H9 (cell line): ENCODE measurements around the gene DACT2. TPM values are rescaled to one million over a fixed set of nuclear protein-coding genes. Genes with fewer than 3 reads are reported as not detected.

Source experiments
- DNase-seq: peaks from one replicate; pipeline ENCODE4 v3.0.0-alpha.2; 2017
- H2AFZ ChIP-seq: one replicate; pipeline ENCODE4 v1.6.1; 2013; ENCODE audit warnings: mild to moderate bottlenecking, low read length, control low read depth, moderate library complexity
- H2AK5ac ChIP-seq: 2 replicates; pipeline ENCODE4 v1.6.1; 2013; ENCODE audit warnings: low read length, control low read depth, mixed read lengths; ENCODE audit not compliant: insufficient read length
- H2BK120ac ChIP-seq: one replicate; pipeline ENCODE4 v1.6.1; 2013; ENCODE audit warnings: low read depth, mild to moderate bottlenecking, low read length, control low read depth, inconsistent platforms; ENCODE audit not compliant: poor library complexity, severe bottlenecking
- H2BK12ac ChIP-seq: 2 replicates; pipeline ENCODE4 v1.6.1; 2013; ENCODE audit warnings: low read length, control low read depth, mixed read lengths, low read depth; ENCODE audit not compliant: insufficient read length
- H2BK15ac ChIP-seq: 2 replicates; pipeline ENCODE4 v1.6.1; 2013; ENCODE audit warnings: low read depth, low read length, control low read depth
- H2BK20ac ChIP-seq: one replicate; pipeline ENCODE4 v1.6.1; 2013; ENCODE audit warnings: low read depth, mild to moderate bottlenecking, low read length, control low read depth, inconsistent platforms; ENCODE audit not compliant: poor library complexity, severe bottlenecking
- H2BK5ac ChIP-seq: 2 replicates; pipeline ENCODE4 v1.6.1; 2013; ENCODE audit warnings: low read length, control low read depth, mixed read lengths; ENCODE audit not compliant: insufficient read length
- H3K14ac ChIP-seq: 2 replicates; pipeline ENCODE4 v1.6.1; 2013; ENCODE audit warnings: low read length, control low read depth; ENCODE audit not compliant: insufficient read depth
- H3K18ac ChIP-seq: 2 replicates; pipeline ENCODE4 v1.6.1; 2013; ENCODE audit warnings: low read depth, mild to moderate bottlenecking, mixed read lengths, low read length, control low read depth; ENCODE audit not compliant: insufficient read length
- H3K23ac ChIP-seq: 2 replicates; pipeline ENCODE4 v1.6.1; 2013; ENCODE audit warnings: low read length, control low read depth, mixed read lengths, low read depth; ENCODE audit not compliant: insufficient read length
- H3K23me2 ChIP-seq: 2 replicates; pipeline ENCODE4 v1.6.1; 2013; ENCODE audit warnings: low read depth, mild to moderate bottlenecking, mixed read lengths, low read length, control low read depth; ENCODE audit not compliant: insufficient read length, poor library complexity, severe bottlenecking
- H3K27ac ChIP-seq: 2 replicates; pipeline ENCODE4 v1.5.1; 2013; ENCODE audit warnings: low read length, control low read depth, mixed read lengths, low read depth; ENCODE audit not compliant: insufficient read length
- H3K27me3 ChIP-seq: 2 replicates; pipeline ENCODE4 v1.6.1; 2013; ENCODE audit warnings: low read length, control low read depth, inconsistent platforms; ENCODE audit not compliant: insufficient read depth
- H3K4ac ChIP-seq: 2 replicates; pipeline ENCODE4 v1.6.1; 2013; ENCODE audit warnings: low read depth, mild to moderate bottlenecking, control low read depth, inconsistent platforms, low read length, moderate library complexity
- H3K4me1 ChIP-seq: 2 replicates; pipeline ENCODE4 v1.6.1; 2013; ENCODE audit warnings: low read length, control low read depth, inconsistent platforms; ENCODE audit not compliant: insufficient read depth
- H3K4me2 ChIP-seq: 2 replicates; pipeline ENCODE4 v1.6.1; 2013; ENCODE audit warnings: low read length, control low read depth, mixed read lengths; ENCODE audit not compliant: insufficient read length, insufficient read depth
- H3K56ac ChIP-seq: 2 replicates; pipeline ENCODE4 v1.6.1; 2013; ENCODE audit warnings: low read depth, mild to moderate bottlenecking, mixed read lengths, low read length, control low read depth; ENCODE audit not compliant: insufficient read length
- H3K79me1 ChIP-seq: 2 replicates; pipeline ENCODE4 v1.6.1; 2013; ENCODE audit warnings: low read depth, mild to moderate bottlenecking, moderate library complexity, low read length, control low read depth, inconsistent platforms; ENCODE audit not compliant: insufficient read depth, poor library complexity, severe bottlenecking
- H3K79me2 ChIP-seq: 2 replicates; pipeline ENCODE4 v1.6.1; 2013; ENCODE audit warnings: low read length, control low read depth, inconsistent platforms; ENCODE audit not compliant: insufficient read depth
- H3K9ac ChIP-seq: 2 replicates; pipeline ENCODE4 v1.6.1; 2013; ENCODE audit warnings: low read length, control low read depth, mixed read lengths; ENCODE audit not compliant: insufficient read length; ENCODE audit errors: extremely low read depth
- H3K9me3 ChIP-seq: one replicate; pipeline ENCODE4 v1.6.1; 2013; ENCODE audit warnings: low read depth, low read length, inconsistent platforms; ENCODE audit not compliant: control insufficient read depth
- H3T11ph ChIP-seq: one replicate; pipeline ENCODE4 v1.6.1; 2013; ENCODE audit warnings: mild to moderate bottlenecking, low read length, control low read depth, inconsistent platforms
- H4K20me1 ChIP-seq: one replicate; pipeline ENCODE4 v1.6.1; 2013; ENCODE audit not compliant: control insufficient read depth, insufficient read length, insufficient read depth
- H4K5ac ChIP-seq: 2 replicates; pipeline ENCODE4 v1.6.1; 2013; ENCODE audit warnings: low read depth, mild to moderate bottlenecking, mixed read lengths, low read length, control low read depth; ENCODE audit not compliant: insufficient read length
- H4K8ac ChIP-seq: replicated peaks from 2 replicates; pipeline ENCODE4 v1.6.1; 2013; ENCODE audit warnings: low read length, control low read depth, mixed read lengths, low read depth; ENCODE audit not compliant: insufficient read length
- H4K91ac ChIP-seq: 2 replicates; pipeline ENCODE4 v1.6.1; 2013; ENCODE audit warnings: low read depth, mild to moderate bottlenecking, moderate library complexity, mixed read lengths, low read length, control low read depth; ENCODE audit not compliant: insufficient read length
- H3K27ac Mint-ChIP-seq, 3 experiments: 2 replicates in 2 of 3; 3 replicates in 1 of 3; pipeline ENCODE4 v1.8.0; 2020 to 2021; ENCODE audit warnings: mixed read lengths in 3 of 3, mild to moderate bottlenecking in 1 of 3, moderate library complexity in 1 of 3
- H3K27me3 Mint-ChIP-seq: 2 replicates; pipeline ENCODE4 v1.8.0; 2021; ENCODE audit warnings: low read depth, mild to moderate bottlenecking, moderate library complexity, mixed read lengths
- H3K36me3 Mint-ChIP-seq, 3 experiments: 2 replicates in 2 of 3; 3 replicates in 1 of 3; pipeline ENCODE4 v1.8.0; 2020 to 2021; ENCODE audit warnings: low read depth in 3 of 3, mixed read lengths in 3 of 3; ENCODE audit not compliant: insufficient read depth in 1 of 3
- H3K4me1 Mint-ChIP-seq, 2 experiments: 2 replicates each; pipeline ENCODE4 v1.8.0; 2020; ENCODE audit warnings: mixed read lengths in 2 of 2
- H3K4me3 Mint-ChIP-seq, 2 experiments: 2 replicates in 1 of 2; 3 replicates in 1 of 2; pipeline ENCODE4 v1.8.0; 2020 to 2021; ENCODE audit warnings: mild to moderate bottlenecking in 2 of 2, mixed read lengths in 2 of 2, moderate library complexity in 1 of 2
- H3K9me3 Mint-ChIP-seq, 2 experiments: 2 replicates in 1 of 2; 3 replicates in 1 of 2; pipeline ENCODE4 v1.8.0; 2020; ENCODE audit warnings: mild to moderate bottlenecking in 2 of 2, mixed read lengths in 2 of 2, moderate library complexity in 1 of 2
- WGBS: extraction: QIAGEN DNeasy Blood & Tissue Kit; methylation state at CpG from one replicate; pipeline ENCODE4 v1.1.7; 2013; ENCODE audit warnings: missing lambda C conversion rate, low lambda C conversion rate, mixed read lengths; ENCODE audit not compliant: insufficient read length; ENCODE audit errors: extremely low coverage; 5-methylcytosine and 5-hydroxymethylcytosine counted together
- total RNA-seq: library from RNA; stranded (reverse); gene quantifications from 2 replicates; pipeline ENCODE4 v1.2.1, GENCODE V29; 2021
- TF ChIP-seq, protein P1 (sequence below): fragments of 200-600 bp; sonication (generic); conservative IDR thresholded peaks from 3 replicates; pipeline ENCODE4 v1.8.0; 2021; ENCODE audit warnings: antibody characterized with exemption, mild to moderate bottlenecking

The DACT2 gene
- total RNA-seq, 1 experiment from 2014 or later, result 1.8 TPM

DNA sequence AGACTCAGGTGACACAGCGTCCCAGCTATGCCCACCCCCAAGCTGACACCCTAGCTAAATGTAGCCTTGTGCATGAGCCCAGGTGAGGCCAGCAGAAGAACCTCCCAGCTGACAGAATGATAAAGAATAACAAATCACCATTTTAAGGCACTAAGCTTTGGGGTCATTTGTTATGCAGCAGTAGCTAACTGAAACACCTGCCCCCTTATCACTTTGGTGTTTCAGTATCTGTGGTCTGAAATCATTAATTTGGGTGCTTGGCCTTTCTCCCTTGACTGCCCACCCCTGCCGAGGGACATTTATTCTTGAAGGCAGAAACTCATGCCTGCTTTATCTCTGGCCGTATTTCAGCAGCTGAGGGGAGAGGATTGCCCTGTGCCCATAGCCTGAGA is 30.0 kb downstream of the DACT2 start:
- Histone ChIP-seq H3K14ac (no peak overlapping the region), H3K4me2 (no peak overlapping the region), H3K4me1 (no peaks in the 10 kb centered on the region), H3K4ac (no peak overlapping the region), H3K79me2 (no peaks in the 10 kb centered on the region), H3K56ac (no peak overlapping the region), H4K20me1 (peaks cover 2% of the 10 kb centered on the region), H4K91ac (no peak overlapping the region), H2BK120ac (no peak overlapping the region), H3K18ac (no peak overlapping the region), H4K8ac (no peak overlapping the region), H3K27me3 (no peaks in the 10 kb centered on the region), H3K23ac (no peak overlapping the region), H2BK15ac (no peak overlapping the region), H2AFZ (no peak overlapping the region), H3K27ac (no peak overlapping the region), H2BK5ac (no peak overlapping the region), H3K9me3 (no peaks in the 10 kb centered on the region), H3K23me2 (no peaks in the 10 kb centered on the region), H2AK5ac (no peak overlapping the region), H2BK12ac (no peak overlapping the region), H3K79me1 (no peaks in the 10 kb centered on the region), H2BK20ac (no peak overlapping the region), H3T11ph (no peak overlapping the region), H3K9ac (no peak overlapping the region), H4K5ac (no peak overlapping the region)
- TF ChIP-seq, protein P1, sequence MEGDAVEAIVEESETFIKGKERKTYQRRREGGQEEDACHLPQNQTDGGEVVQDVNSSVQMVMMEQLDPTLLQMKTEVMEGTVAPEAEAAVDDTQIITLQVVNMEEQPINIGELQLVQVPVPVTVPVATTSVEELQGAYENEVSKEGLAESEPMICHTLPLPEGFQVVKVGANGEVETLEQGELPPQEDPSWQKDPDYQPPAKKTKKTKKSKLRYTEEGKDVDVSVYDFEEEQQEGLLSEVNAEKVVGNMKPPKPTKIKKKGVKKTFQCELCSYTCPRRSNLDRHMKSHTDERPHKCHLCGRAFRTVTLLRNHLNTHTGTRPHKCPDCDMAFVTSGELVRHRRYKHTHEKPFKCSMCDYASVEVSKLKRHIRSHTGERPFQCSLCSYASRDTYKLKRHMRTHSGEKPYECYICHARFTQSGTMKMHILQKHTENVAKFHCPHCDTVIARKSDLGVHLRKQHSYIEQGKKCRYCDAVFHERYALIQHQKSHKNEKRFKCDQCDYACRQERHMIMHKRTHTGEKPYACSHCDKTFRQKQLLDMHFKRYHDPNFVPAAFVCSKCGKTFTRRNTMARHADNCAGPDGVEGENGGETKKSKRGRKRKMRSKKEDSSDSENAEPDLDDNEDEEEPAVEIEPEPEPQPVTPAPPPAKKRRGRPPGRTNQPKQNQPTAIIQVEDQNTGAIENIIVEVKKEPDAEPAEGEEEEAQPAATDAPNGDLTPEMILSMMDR, result no peak
- Mint-ChIP-seq H3K4me1 (no peaks in the 10 kb centered on the region), H3K4me3 (no peak overlapping the region), H3K9me3 (peaks cover 3 to 5% of the 10 kb centered on the region in 2 experiments; a peak in 2 of 5 replicates), H3K27ac (no peak overlapping the region), H3K36me3 (peaks cover 0 to 5% (median 0%) of the 10 kb centered on the region in 3 experiments; a peak in 2 of 7 replicates), H3K27me3 (peaks cover 27% of the 10 kb centered on the region)
- no peak for DNase-seq
- WGBS, result no CpG with 5 or more reads among the region's 3 CpGs
